Duodenal mucosa (tissue), 2 donors: ENCODE data around the gene NXPH4.

Source experiments
- H3K27ac ChIP-seq: one replicate; pipeline ENCODE4 v1.7.0; 2013; ENCODE audit warnings: low read depth, low read length
- H3K27me3 ChIP-seq, 2 donors: one replicate each; pipeline ENCODE4 v1.7.0; 2013; ENCODE audit warnings: low read length in 2 of 2, control low read depth in 1 of 2; ENCODE audit not compliant: insufficient read depth in 2 of 2, control insufficient read depth in 1 of 2
- H3K36me3 ChIP-seq, 2 donors: one replicate each; pipeline ENCODE4 v1.7.0; 2013; ENCODE audit warnings: low read length in 2 of 2, control low read depth in 1 of 2; ENCODE audit not compliant: insufficient read depth in 2 of 2, control insufficient read depth in 1 of 2
- H3K4me1 ChIP-seq, 2 donors: one replicate each; pipeline ENCODE4 v1.7.0; 2013; ENCODE audit warnings: low read length in 2 of 2, control low read depth in 1 of 2; ENCODE audit not compliant: insufficient read depth in 2 of 2, control insufficient read depth in 1 of 2
- H3K4me3 ChIP-seq, 2 donors: one replicate each; pipeline ENCODE4 v1.7.0; 2013; ENCODE audit warnings: low read length in 2 of 2, low read depth in 1 of 2
- H3K9ac ChIP-seq, 2 donors: one replicate each; pipeline ENCODE4 v1.7.0; 2013; ENCODE audit warnings: low read length in 2 of 2, low read depth in 1 of 2
- H3K9me3 ChIP-seq, 2 donors: one replicate each; pipeline ENCODE4 v1.7.0; 2013; ENCODE audit warnings: low read length in 2 of 2, control low read depth in 1 of 2; ENCODE audit not compliant: control insufficient read depth in 1 of 2

The NXPH4 gene

GRCh38 chr12:57230381-57231155 lies 14.0 kb downstream of the NXPH4 start:
- Histone ChIP-seq H3K9me3 (no peaks in the 10 kb centered on the region), H3K4me1 (peaks cover 25 to 27% of the 10 kb centered on the region in 2 donors), H3K27ac (no peak overlapping the region), H3K9ac (peak overlapping the region; percentile 77 to 81), H3K4me3 (peak overlapping the region; percentile 84 to 95), H3K36me3 (peaks cover 20 to 32% of the 10 kb centered on the region in 2 donors), H3K27me3 (peaks cover 9 to 24% of the 10 kb centered on the region in 2 donors)

- Histone ChIP-seq H3K27ac (no peak overlapping the region), H3K9ac (peak overlapping the region in 1 of 2 donors; percentile 77), H3K4me1 (peaks cover 21 to 26% of the 10 kb centered on the region in 2 donors), H3K4me3 (no peak overlapping the region), H3K9me3 (no peaks in the 10 kb centered on the region), H3K27me3 (peaks cover 8 to 25% of the 10 kb centered on the region in 2 donors), H3K36me3 (peaks cover 20 to 32% of the 10 kb centered on the region in 2 donors)
These were observed 14.9 kb downstream of the NXPH4 start for GRCh38 chr12:57231276-57232021.

GRCh38 chr12:57232156-57232756 lies 15.7 kb downstream of the NXPH4 start:
- Histone ChIP-seq H3K36me3 (peaks cover 20 to 32% of the 10 kb centered on the region in 2 donors), H3K4me1 (peaks cover 21 to 22% of the 10 kb centered on the region in 2 donors), H3K4me3 (no peak overlapping the region), H3K27me3 (peaks cover 13 to 25% of the 10 kb centered on the region in 2 donors), H3K9me3 (no peaks in the 10 kb centered on the region), H3K9ac (no peak overlapping the region), H3K27ac (no peak overlapping the region)

- H3K27ac ChIP-seq = no peak overlapping the region
- H3K27me3 ChIP-seq = peaks cover 25 to 34% of the 10 kb centered on the region in 2 donors
- peaks cover 20 to 32% of the 10 kb centered on the region in 2 donors for H3K36me3 ChIP-seq
- no peak overlapping the region for H3K9ac ChIP-seq
- H3K9me3 ChIP-seq = no peaks in the 10 kb centered on the region
- H3K4me1 ChIP-seq = peaks cover 27 to 31% of the 10 kb centered on the region in 2 donors
- no peak overlapping the region for H3K4me3 ChIP-seq
These were observed 17.0 kb downstream of the NXPH4 start for GRCh38 chr12:57233357-57234232.

- Histone ChIP-seq H3K9me3 (no peaks in the 10 kb centered on the region), H3K27ac (no peak overlapping the region), H3K4me1 (peaks cover 26 to 31% of the 10 kb centered on the region in 2 donors), H3K4me3 (no peak overlapping the region), H3K9ac (no peak overlapping the region), H3K27me3 (peaks cover 29 to 37% of the 10 kb centered on the region in 2 donors), H3K36me3 (peaks cover 20 to 32% of the 10 kb centered on the region in 2 donors)
These were observed 17.6 kb downstream of the NXPH4 start for GRCh38 chr12:57234233-57234570.

GRCh38 chr12:57234571-57235016 lies 18.0 kb downstream of the NXPH4 start:
- H3K9me3 ChIP-seq = no peaks in the 10 kb centered on the region
- H3K27ac ChIP-seq = no peak overlapping the region
- peaks cover 20 to 32% of the 10 kb centered on the region in 2 donors for H3K36me3 ChIP-seq
- peaks cover 24 to 33% of the 10 kb centered on the region in 2 donors for H3K4me1 ChIP-seq
- H3K9ac ChIP-seq = no peak overlapping the region
- H3K4me3 ChIP-seq = no peak overlapping the region
- peaks cover 33 to 41% of the 10 kb centered on the region in 2 donors for H3K27me3 ChIP-seq

- no peak overlapping the region for H3K4me3 ChIP-seq
- H3K4me1 ChIP-seq = peaks cover 22 to 35% of the 10 kb centered on the region in 2 donors
- H3K9ac ChIP-seq = no peak overlapping the region
- no peaks in the 10 kb centered on the region for H3K9me3 ChIP-seq
- H3K36me3 ChIP-seq = peaks cover 20 to 32% of the 10 kb centered on the region in 2 donors
- peaks cover 39 to 47% of the 10 kb centered on the region in 2 donors for H3K27me3 ChIP-seq
- H3K27ac ChIP-seq = no peak overlapping the region
These were observed 18.6 kb downstream of the NXPH4 start for GRCh38 chr12:57235017-57235727.

GRCh38 chr12:57235728-57236131 lies 19.1 kb downstream of the NXPH4 start:
- H3K36me3 ChIP-seq = peaks cover 20 to 32% of the 10 kb centered on the region in 2 donors
- H3K27me3 ChIP-seq = peaks cover 45 to 53% of the 10 kb centered on the region in 2 donors
- H3K27ac ChIP-seq = no peak overlapping the region
- H3K9me3 ChIP-seq = no peaks in the 10 kb centered on the region
- H3K4me3 ChIP-seq = no peak overlapping the region
- H3K9ac ChIP-seq = no peak overlapping the region
- peaks cover 22 to 35% of the 10 kb centered on the region in 2 donors for H3K4me1 ChIP-seq
